SK-N-SH treated with all-trans-retinoic acid at 6 μM for 48 hours (cell line): ENCODE results near the gene CALML6.

Experiments
- ATAC-seq: fragments of 200-7000 bp; cut with Tn5 transposase; 3 replicates; pipeline ENCODE4 v1.9.1; 2020; ENCODE audit warnings: mild to moderate bottlenecking, moderate library complexity
- ARNTL ChIP-seq: fragments of 450-650 bp; formaldehyde crosslinking; IDR thresholded peaks from 2 replicates; pipeline ENCODE4 v1.5.0; 2020; ENCODE audit warnings: low read depth, mild to moderate bottlenecking, moderate library complexity, borderline replicate concordance
- BACH2 ChIP-seq: fragments of 250-450 bp; sonication (Bioruptor Pico); IDR thresholded peaks from 2 replicates; pipeline ENCODE4 v1.9.0; 2021; ENCODE audit warnings: mild to moderate bottlenecking, borderline replicate concordance
- CSDC2 ChIP-seq: fragments of 250-450 bp; sonication (Bioruptor Pico); IDR thresholded peaks from 2 replicates; pipeline ENCODE4 v1.5.0; 2020; ENCODE audit warnings: mild to moderate bottlenecking, moderate library complexity
- CSRNP3 ChIP-seq: fragments of 250-450 bp; sonication (Bioruptor Pico); IDR thresholded peaks from 2 replicates; pipeline ENCODE4 v1.5.1; 2021; ENCODE audit warnings: mild to moderate bottlenecking, moderate library complexity
- ESRRG ChIP-seq: fragments of 250-450 bp; sonication (Bioruptor Pico); IDR thresholded peaks from 2 replicates; pipeline ENCODE4 v1.6.1; 2021; ENCODE audit warnings: mild to moderate bottlenecking
- GLIS3 ChIP-seq: fragments of 250-450 bp; sonication (Bioruptor Pico); IDR thresholded peaks from 2 replicates; pipeline ENCODE4 v1.5.0; 2020; ENCODE audit warnings: mild to moderate bottlenecking, moderate library complexity
- ISL1 ChIP-seq: fragments of 250-450 bp; sonication (Bioruptor Pico); IDR thresholded peaks from 2 replicates; pipeline ENCODE4 v2.1.2; 2022; ENCODE audit warnings: mild to moderate bottlenecking, moderate library complexity
- OSR1 ChIP-seq: fragments of 250-450 bp; sonication (Bioruptor Pico); IDR thresholded peaks from 2 replicates; pipeline ENCODE4 v1.8.0; 2022; ENCODE audit warnings: moderate library complexity, mild to moderate bottlenecking, inconsistent platforms
- PATZ1 ChIP-seq: fragments of 250-450 bp; sonication (Bioruptor Pico); IDR thresholded peaks from 2 replicates; pipeline ENCODE4 v1.8.0; 2020; ENCODE audit warnings: mild to moderate bottlenecking, moderate library complexity, borderline replicate concordance
- PPARA ChIP-seq: fragments of 250-450 bp; sonication (Bioruptor Pico); IDR thresholded peaks from 2 replicates; pipeline ENCODE4 v1.5.0; 2020; ENCODE audit warnings: mild to moderate bottlenecking, borderline replicate concordance
- RARB ChIP-seq: fragments of 250-450 bp; sonication (Bioruptor Pico); IDR thresholded peaks from 2 replicates; pipeline ENCODE4 v1.8.0; 2021; ENCODE audit warnings: mild to moderate bottlenecking, moderate library complexity
- TOX ChIP-seq: fragments of 250-450 bp; sonication (Bioruptor Pico); IDR thresholded peaks from 2 replicates; pipeline ENCODE4 v1.8.0; 2021; ENCODE audit warnings: mild to moderate bottlenecking, moderate library complexity, borderline replicate concordance
- ZC3H10 ChIP-seq: fragments of 250-450 bp; sonication (Bioruptor Pico); IDR thresholded peaks from 2 replicates; pipeline ENCODE4 v1.5.1; 2021; ENCODE audit warnings: mild to moderate bottlenecking, moderate library complexity
- ZFP3 ChIP-seq: fragments of 250-450 bp; sonication (Bioruptor Pico); IDR thresholded peaks from 2 replicates; pipeline ENCODE4 v1.5.0; 2020; ENCODE audit warnings: mild to moderate bottlenecking, moderate library complexity
- ZFP30 ChIP-seq: fragments of 450-650 bp; formaldehyde crosslinking; IDR thresholded peaks from 2 replicates; pipeline ENCODE4 v1.5.0; 2022; ENCODE audit warnings: mild to moderate bottlenecking, moderate library complexity
- ZNF565 ChIP-seq: fragments of 450-650 bp; formaldehyde crosslinking; conservative IDR thresholded peaks from 2 replicates; pipeline ENCODE4 v1.5.0; 2020; ENCODE audit warnings: low read depth, mild to moderate bottlenecking, moderate library complexity
- ZNF70 ChIP-seq: fragments of 450-650 bp; formaldehyde crosslinking; IDR thresholded peaks from 2 replicates; pipeline ENCODE4 v1.5.0; 2020; ENCODE audit warnings: mild to moderate bottlenecking, moderate library complexity
- ZNF8 ChIP-seq: fragments of 450-650 bp; formaldehyde crosslinking; IDR thresholded peaks from 2 replicates; pipeline ENCODE4 v1.5.0; 2020; ENCODE audit warnings: mild to moderate bottlenecking, moderate library complexity
- TF ChIP-seq, protein P1 (sequence below): fragments of 250-450 bp; sonication (Bioruptor Pico); IDR thresholded peaks from 2 replicates; pipeline ENCODE4 v1.8.0; 2021; ENCODE audit warnings: low read depth, mild to moderate bottlenecking, moderate library complexity, borderline replicate concordance
- TF ChIP-seq, protein P2 (sequence below): fragments of 250-450 bp; sonication (Bioruptor Pico); IDR thresholded peaks from 2 replicates; pipeline ENCODE4 v1.5.1; 2020; ENCODE audit warnings: low read depth, mild to moderate bottlenecking, moderate library complexity

CALML6 gene

DNA sequence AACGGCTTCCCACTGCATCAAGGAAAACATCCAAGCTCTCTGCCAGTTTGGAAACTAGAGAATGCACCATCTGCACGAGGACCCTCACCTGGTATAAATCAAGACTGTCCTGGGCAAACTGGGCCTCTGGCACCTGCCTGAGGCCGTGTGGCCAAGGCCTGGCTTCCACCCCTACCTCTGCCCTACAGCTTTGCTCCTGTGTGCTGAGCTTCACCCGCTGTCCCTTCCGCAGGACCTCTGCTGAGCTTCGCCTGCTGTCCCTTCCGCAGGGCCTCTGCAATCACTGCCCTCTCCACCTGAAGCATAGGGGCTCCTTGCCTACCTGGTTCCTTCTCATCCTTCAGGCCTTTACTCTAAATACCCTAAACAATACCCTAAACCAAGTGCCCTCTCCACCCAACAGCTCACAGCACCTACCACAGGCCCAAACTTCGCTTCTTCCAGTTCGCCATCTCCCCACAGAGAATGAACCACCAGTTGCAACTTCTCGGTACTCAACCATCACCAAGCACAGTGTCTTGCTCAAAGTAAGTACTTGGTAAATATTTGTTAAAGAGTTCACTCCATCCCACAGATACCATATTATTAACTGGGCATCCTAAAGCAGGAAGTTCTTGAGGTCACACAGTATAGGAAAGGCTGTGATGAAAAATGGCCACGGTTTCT lies 42.6 kb upstream of the CALML6 start:
- ATAC-seq: no peak; the same call in 2 of the 3 replicates
- TF ChIP-seq CSRNP3 (CRISPR knock-in tag): no peak
- TF ChIP-seq GLIS3 (CRISPR knock-in tag): no peak
- TF ChIP-seq CSDC2 (CRISPR knock-in tag): no peak
- no peak for TF ChIP-seq PPARA (CRISPR knock-in tag)
- TF ChIP-seq ZNF70 (CRISPR knock-in tag): no peak
- no peak for TF ChIP-seq TOX
- TF ChIP-seq ESRRG (CRISPR knock-in tag): no peak
- no peak for TF ChIP-seq BACH2 (CRISPR knock-in tag)
- no peak for TF ChIP-seq ISL1
- TF ChIP-seq ARNTL (CRISPR knock-in tag): no peak
- TF ChIP-seq ZFP30 (CRISPR knock-in tag): no peak
- no peak for TF ChIP-seq PATZ1 (CRISPR knock-in tag)
- no peak for TF ChIP-seq ZC3H10 (CRISPR knock-in tag)
- TF ChIP-seq ZNF565 (CRISPR knock-in tag): no peak
- TF ChIP-seq OSR1 (CRISPR knock-in tag): no peak
- TF ChIP-seq ZNF8 (CRISPR knock-in tag): no peak
- TF ChIP-seq, protein P1, sequence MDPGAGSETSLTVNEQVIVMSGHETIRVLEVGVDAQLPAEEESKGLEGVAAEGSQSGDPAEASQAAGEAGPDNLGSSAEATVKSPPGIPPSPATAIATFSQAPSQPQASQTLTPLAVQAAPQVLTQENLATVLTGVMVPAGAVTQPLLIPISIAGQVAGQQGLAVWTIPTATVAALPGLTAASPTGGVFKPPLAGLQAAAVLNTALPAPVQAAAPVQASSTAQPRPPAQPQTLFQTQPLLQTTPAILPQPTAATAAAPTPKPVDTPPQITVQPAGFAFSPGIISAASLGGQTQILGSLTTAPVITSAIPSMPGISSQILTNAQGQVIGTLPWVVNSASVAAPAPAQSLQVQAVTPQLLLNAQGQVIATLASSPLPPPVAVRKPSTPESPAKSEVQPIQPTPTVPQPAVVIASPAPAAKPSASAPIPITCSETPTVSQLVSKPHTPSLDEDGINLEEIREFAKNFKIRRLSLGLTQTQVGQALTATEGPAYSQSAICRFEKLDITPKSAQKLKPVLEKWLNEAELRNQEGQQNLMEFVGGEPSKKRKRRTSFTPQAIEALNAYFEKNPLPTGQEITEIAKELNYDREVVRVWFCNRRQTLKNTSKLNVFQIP (CRISPR knock-in tag): no peak
- TF ChIP-seq, protein P2, sequence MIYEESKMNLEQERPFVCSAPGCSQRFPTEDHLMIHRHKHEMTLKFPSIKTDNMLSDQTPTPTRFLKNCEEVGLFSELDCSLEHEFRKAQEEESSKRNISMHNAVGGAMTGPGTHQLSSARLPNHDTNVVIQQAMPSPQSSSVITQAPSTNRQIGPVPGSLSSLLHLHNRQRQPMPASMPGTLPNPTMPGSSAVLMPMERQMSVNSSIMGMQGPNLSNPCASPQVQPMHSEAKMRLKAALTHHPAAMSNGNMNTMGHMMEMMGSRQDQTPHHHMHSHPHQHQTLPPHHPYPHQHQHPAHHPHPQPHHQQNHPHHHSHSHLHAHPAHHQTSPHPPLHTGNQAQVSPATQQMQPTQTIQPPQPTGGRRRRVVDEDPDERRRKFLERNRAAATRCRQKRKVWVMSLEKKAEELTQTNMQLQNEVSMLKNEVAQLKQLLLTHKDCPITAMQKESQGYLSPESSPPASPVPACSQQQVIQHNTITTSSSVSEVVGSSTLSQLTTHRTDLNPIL: no peak
- TF ChIP-seq ZFP3 (CRISPR knock-in tag): no peak

DNA sequence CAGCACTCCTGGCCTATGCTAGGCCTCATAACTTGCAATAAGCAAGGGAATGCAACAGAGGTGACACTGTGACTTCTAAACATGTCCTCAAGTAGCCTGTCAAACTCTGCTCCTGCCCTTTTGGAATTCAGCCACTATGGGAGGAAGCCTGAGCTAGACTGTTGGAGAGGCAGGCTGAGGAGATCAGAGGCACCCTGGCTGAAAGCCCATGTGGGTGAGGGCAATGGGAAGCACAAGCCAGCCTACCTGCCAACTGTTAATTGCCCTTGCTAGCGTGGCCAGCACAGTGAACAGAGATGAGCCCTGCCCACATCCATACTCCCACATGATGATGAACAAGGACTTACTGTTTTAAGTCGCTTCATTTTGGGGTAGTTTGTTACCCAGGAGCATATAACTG lies 41.9 kb upstream of the CALML6 start:
- ATAC-seq: no peak; the same call in 2 of the 3 replicates
- TF ChIP-seq GLIS3 (CRISPR knock-in tag) (no peak), ZFP30 (CRISPR knock-in tag) (no peak), ESRRG (CRISPR knock-in tag) (no peak)

- ATAC-seq: no peak
- no peak for TF ChIP-seq ISL1
- TF ChIP-seq, protein P1 (CRISPR knock-in tag): no peak
- TF ChIP-seq GLIS3 (CRISPR knock-in tag): no peak
- TF ChIP-seq, protein P2: no peak
- no peak for TF ChIP-seq TOX
- TF ChIP-seq ESRRG (CRISPR knock-in tag): no peak
- no peak for TF ChIP-seq CSDC2 (CRISPR knock-in tag)
- TF ChIP-seq PPARA (CRISPR knock-in tag): no peak
- TF ChIP-seq ZNF8 (CRISPR knock-in tag): no peak
- TF ChIP-seq CSRNP3 (CRISPR knock-in tag): no peak
- TF ChIP-seq RARB (CRISPR knock-in tag): no peak
- no peak for TF ChIP-seq PATZ1 (CRISPR knock-in tag)
- no peak for TF ChIP-seq ZFP30 (CRISPR knock-in tag)
Observed at GRCh38 chr1:1874901-1875300, 40.2 kb upstream of the CALML6 start.
